HepG2 (cell line): ENCODE results near the gene ANXA2. TPM values are rescaled to one million over a fixed set of nuclear protein-coding genes. Genes with fewer than 3 reads are reported as not detected.

Source experiments
- ATAC-seq: fragments of 200-7000 bp; cut with Tn5 transposase; 3 replicates; pipeline ENCODE4 v1.9.1; 2020; ENCODE audit warnings: mild to moderate bottlenecking, moderate library complexity
- BruUV-seq: library from RNA; stranded (reverse); fragments of 400-500 nt; replicated peaks from 2 replicates; lab custom pipeline; 2021; lab: Mats Ljungman, UMichigan
- CTCF ChIA-PET: fragments of 300-600 bp; formaldehyde crosslinking; extraction: SDS; loops from one replicate; lab custom pipeline; 2021; ENCODE audit warnings: low total read pairs, inconsistent platforms, low intra/inter-chr PET ratio; lab: Yijun Ruan, JAX
- POLR2A ChIA-PET: fragments of 350-600 bp; sonication (Branson Sonifier 250); formaldehyde crosslinking; loops from one replicate; lab custom pipeline; 2020; ENCODE audit warnings: antibody characterized with exemption, inconsistent platforms; lab: Yijun Ruan, JAX
- DNase-seq: peaks from one replicate; pipeline ENCODE4 v3.0.0-alpha.2; 2015; ENCODE audit warnings: low spot score
- FAIRE-seq: peaks from 3 replicates; lab custom pipeline; 2011; peaks lifted over from hg19 to GRCh38; lab: Jason Lieb, UNC
- H2AFZ ChIP-seq: one replicate; pipeline ENCODE4 v1.6.1; 2011; ENCODE audit warnings: low read length, inconsistent platforms
- H3K27ac ChIP-seq: fragments of 300-600 bp; 3 replicates; pipeline ENCODE4 v1.8.0; 2011; ENCODE audit warnings: mixed run types, mild to moderate bottlenecking, mixed read lengths, low read length, inconsistent platforms; ENCODE audit not compliant: insufficient read depth; ENCODE audit errors: extremely low read length
- H3K27me3 ChIP-seq, 2 experiments: fragments of 200-600 bp in 1 of 2; 2 replicates in 1 of 2; 3 replicates in 1 of 2; pipeline versions ENCODE4 v1.6.0 to v1.8.0; 2011; ENCODE audit warnings: low read length in 2 of 2, mild to moderate bottlenecking in 2 of 2, moderate library complexity in 2 of 2, inconsistent platforms in 1 of 2; ENCODE audit not compliant: insufficient read depth in 2 of 2, control insufficient read depth in 1 of 2
- H3K36me3 ChIP-seq, 2 experiments: fragments of 200-600 bp in 1 of 2; replicated peaks in 1 of 2; 2 replicates in 1 of 2; 3 replicates in 1 of 2; pipeline versions ENCODE4 v1.5.1 to v1.8.0; 2011; ENCODE audit warnings: low read length in 2 of 2, inconsistent platforms in 1 of 2; ENCODE audit not compliant: insufficient read depth in 2 of 2, control insufficient read depth in 1 of 2
- H3K4me1 ChIP-seq: 2 replicates; pipeline ENCODE4 v1.5.1; 2012; ENCODE audit warnings: low read length, inconsistent platforms; ENCODE audit not compliant: insufficient read depth
- H3K4me2 ChIP-seq: 2 replicates; pipeline ENCODE4 v1.6.0; 2011; ENCODE audit warnings: low read depth, low read length, inconsistent platforms
- H3K4me3 ChIP-seq, 3 experiments: fragments of 200-600 bp in 1 of 3; sonication (generic), shearing (Covaris generic) in 1 of 3; replicated peaks in 1 of 3; 2 replicates each; pipeline ENCODE4 v1.5.1; 2011 to 2016; ENCODE audit warnings: low read length in 3 of 3, inconsistent platforms in 2 of 3, low read depth in 2 of 3, mild to moderate bottlenecking in 2 of 3, control low read depth in 1 of 3, mixed read lengths in 1 of 3; ENCODE audit not compliant: insufficient read depth in 1 of 3
- H3K79me2 ChIP-seq: one replicate; pipeline ENCODE4 v1.6.1; 2011; ENCODE audit warnings: low read length, inconsistent platforms; ENCODE audit not compliant: insufficient read depth
- H3K9ac ChIP-seq: 2 replicates; pipeline ENCODE4 v1.6.0; 2011; ENCODE audit warnings: mild to moderate bottlenecking, low read depth, low read length, inconsistent platforms; ENCODE audit not compliant: insufficient read depth
- H3K9me3 ChIP-seq: 2 replicates; pipeline ENCODE4 v1.5.1; 2012; ENCODE audit warnings: mild to moderate bottlenecking, low read length
- H4K20me1 ChIP-seq: 2 replicates; pipeline ENCODE4 v1.6.0; 2011; ENCODE audit warnings: inconsistent platforms, mild to moderate bottlenecking, low read length, moderate library complexity; ENCODE audit not compliant: insufficient read depth
- ATF7 ChIP-seq, 2 experiments: fragments of 450-650 bp in 1 of 2; sonication (generic) in 1 of 2; formaldehyde crosslinking in 1 of 2; IDR thresholded peaks; 2 replicates each; pipeline versions ENCODE4 v1.4.0 to v1.6.1; 2016 to 2020; ENCODE audit warnings: antibody characterized with exemption in 1 of 2, mild to moderate bottlenecking in 1 of 2, missing genetic modification reagents in 1 of 2
- EP300 ChIP-seq, 3 experiments: sonication (generic) in 1 of 3; formaldehyde crosslinking in 1 of 3; IDR thresholded peaks; 2 replicates each; pipeline versions ENCODE4 v1.5.1 to v1.6.1; 2011 to 2020; ENCODE audit warnings: low read depth in 2 of 3, low read length in 2 of 3, borderline replicate concordance in 1 of 3, improper control_type of control experiment in 1 of 3, mild to moderate bottlenecking in 1 of 3, missing genetic modification reagents in 1 of 3, moderate library complexity in 1 of 3
- JUNB ChIP-seq: sonication (generic); formaldehyde crosslinking; IDR thresholded peaks from 2 replicates; pipeline ENCODE4 v1.8.0; 2022; ENCODE audit warnings: missing genetic modification reagents, mild to moderate bottlenecking, borderline replicate concordance
- NR0B2 ChIP-seq: sonication (generic); formaldehyde crosslinking; IDR thresholded peaks from 2 replicates; pipeline ENCODE4 v1.4.0; 2020; ENCODE audit warnings: mild to moderate bottlenecking, missing genetic modification reagents
- PAF1 ChIP-seq: IDR thresholded peaks from 2 replicates; pipeline ENCODE4 v1.6.1; 2016; ENCODE audit warnings: missing genetic modification reagents, missing compliant biosample characterization
- RCOR2 ChIP-seq: IDR thresholded peaks from 2 replicates; pipeline ENCODE4 v1.6.1; 2016; ENCODE audit warnings: missing biosample characterization, missing genetic modification reagents
- RNF2 ChIP-seq: fragments of 450-650 bp; conservative IDR thresholded peaks from 2 replicates; pipeline ENCODE4 v1.6.1; 2016; ENCODE audit warnings: low read depth
- ZBTB37 ChIP-seq: sonication (generic); formaldehyde crosslinking; IDR thresholded peaks from 2 replicates; pipeline ENCODE4 v1.4.0; 2020; ENCODE audit warnings: mild to moderate bottlenecking, missing genetic modification reagents
- ZBTB7B ChIP-seq: sonication (generic); formaldehyde crosslinking; IDR thresholded peaks from 2 replicates; pipeline ENCODE4 v1.4.0; 2020; ENCODE audit warnings: missing genetic modification reagents
- ZFP36L1 ChIP-seq: sonication (generic); formaldehyde crosslinking; IDR thresholded peaks from 2 replicates; pipeline ENCODE4 v1.8.0; 2022; ENCODE audit warnings: mild to moderate bottlenecking, missing genetic modification reagents, moderate library complexity
- ZNF180 ChIP-seq: sonication (generic); formaldehyde crosslinking; IDR thresholded peaks from 2 replicates; pipeline ENCODE4 v1.4.0; 2020; ENCODE audit warnings: low read depth, missing genetic modification reagents, borderline replicate concordance
- ZNF282 ChIP-seq: fragments of 450-650 bp; IDR thresholded peaks from 2 replicates; pipeline ENCODE4 v1.6.1; 2018; ENCODE audit not compliant: partially characterized antibody
- ZNF891 ChIP-seq: sonication (generic); formaldehyde crosslinking; IDR thresholded peaks from 2 replicates; pipeline ENCODE4 v1.5.0; 2020; ENCODE audit warnings: mild to moderate bottlenecking, missing genetic modification reagents
- WGBS: methylation state at CpG from one replicate; pipeline ENCODE4 v1.1.6; 2017; ENCODE audit warnings: low lambda C conversion rate; 5-methylcytosine and 5-hydroxymethylcytosine counted together
- in situ Hi-C: cut with HindIII; loops from 2 replicates; pipeline ENCODE4 v1.10.0; 2017; ENCODE audit warnings: low pct_unique_long_range_greater_than_20kb; ENCODE audit not compliant: extremely low pct_ligation_motif_present
- intact Hi-C: fragments of 100-400 bp; cut with micrococcal nuclease; formaldehyde crosslinking; loops from one replicate; pipeline ENCODE4 v1.10.0; 2022; ENCODE audit not compliant: unreplicated experiment
- polyA plus RNA-seq, 8 experiments: library from polyadenylated mRNA; depleted of rRNA in 3 of 8; stranded (reverse) in 7 of 8; unstranded in 1 of 8; fragments of >200 nt; fragmentation: Illumina TruSeq in 4 of 8; extraction: Trizol in 4 of 8; gene quantifications; 2 replicates each; pipeline versions ENCODE4 v1.2.1 to v1.2.3, GENCODE V29; 2011 to 2016; ENCODE audit warnings: low read depth in 4 of 8, missing spikeins in 1 of 8, mixed read lengths in 1 of 8; ENCODE audit not compliant: insufficient read depth in 1 of 8
- total RNA-seq, 5 experiments: library from RNA; depleted of rRNA; stranded (reverse); fragments of >200 nt; fragmentation: Illumina TruSeq; extraction: Trizol; gene quantifications; 2 replicates each; pipeline ENCODE4 v1.2.3, GENCODE V29; 2016; ENCODE audit warnings: low read depth in 1 of 5
- TF ChIP-seq, protein P1 (sequence below): sonication (generic); formaldehyde crosslinking; IDR thresholded peaks from 2 replicates; pipeline ENCODE4 v1.8.1; 2023; ENCODE audit warnings: mild to moderate bottlenecking, inconsistent platforms, moderate library complexity, missing genetic modification reagents, borderline replicate concordance

Gene ANXA2
- total and polyA plus RNA-seq, 2 of the 13 experiments (the other 11 are each of a cell fraction or from before 2014, with no cell fraction given) = 196 to 613 TPM

- H4K20me1 ChIP-seq = no peaks in the 10 kb centered on the region
- DNase-seq (no peak), FAIRE-seq (no peak), ATAC-seq (no peak)
- peaks cover 9 to 43% of the 10 kb centered on the region in 2 experiments; a peak in 4 of 5 replicates for H3K36me3 ChIP-seq
- intact Hi-C loops (no loop called here), in situ Hi-C loops (no loop called here)
- no peak overlapping the region for H2AFZ ChIP-seq
- H3K27ac ChIP-seq = no peak overlapping the region
- H3K4me2 ChIP-seq = no peak overlapping the region
- CTCF ChIA-PET = no interaction called here
- H3K9ac ChIP-seq = no peak overlapping the region
- H3K9me3 ChIP-seq = no peaks in the 10 kb centered on the region
- POLR2A ChIA-PET = interaction anchor here (0.9 kb wide), 1 partner anchor 10 kb away, joined by 3 read pairs; no protein-coding TSS in a partner anchor
- peaks cover 70% of the 10 kb centered on the region for H3K4me1 ChIP-seq
- no TSS peak for BruUV-seq
- H3K27me3 ChIP-seq = no peaks in the 10 kb centered on the region
- peaks cover 52% of the 10 kb centered on the region for H3K79me2 ChIP-seq
- TF ChIP-seq ZFP36L1 = no peak
- no peak for TF ChIP-seq JUNB
- no peak for TF ChIP-seq ZNF891 (CRISPR knock-in tag)
- TF ChIP-seq ZNF180 = no peak
- no peak for TF ChIP-seq RNF2
- TF ChIP-seq ATF7 (IDR thresholded peaks at IDR 0.05) = no peak
- TF ChIP-seq ATF7 (CRISPR knock-in tag; IDR thresholded peaks at IDR 0.05) = no peak
- no peak overlapping the region for H3K4me3 ChIP-seq
- 90% methylated on average over 3 of the region's 3 CpGs for WGBS
These were observed 13.7 kb downstream of the ANXA2 start for GRCh38 chr15:60384053-60384452.

DNA sequence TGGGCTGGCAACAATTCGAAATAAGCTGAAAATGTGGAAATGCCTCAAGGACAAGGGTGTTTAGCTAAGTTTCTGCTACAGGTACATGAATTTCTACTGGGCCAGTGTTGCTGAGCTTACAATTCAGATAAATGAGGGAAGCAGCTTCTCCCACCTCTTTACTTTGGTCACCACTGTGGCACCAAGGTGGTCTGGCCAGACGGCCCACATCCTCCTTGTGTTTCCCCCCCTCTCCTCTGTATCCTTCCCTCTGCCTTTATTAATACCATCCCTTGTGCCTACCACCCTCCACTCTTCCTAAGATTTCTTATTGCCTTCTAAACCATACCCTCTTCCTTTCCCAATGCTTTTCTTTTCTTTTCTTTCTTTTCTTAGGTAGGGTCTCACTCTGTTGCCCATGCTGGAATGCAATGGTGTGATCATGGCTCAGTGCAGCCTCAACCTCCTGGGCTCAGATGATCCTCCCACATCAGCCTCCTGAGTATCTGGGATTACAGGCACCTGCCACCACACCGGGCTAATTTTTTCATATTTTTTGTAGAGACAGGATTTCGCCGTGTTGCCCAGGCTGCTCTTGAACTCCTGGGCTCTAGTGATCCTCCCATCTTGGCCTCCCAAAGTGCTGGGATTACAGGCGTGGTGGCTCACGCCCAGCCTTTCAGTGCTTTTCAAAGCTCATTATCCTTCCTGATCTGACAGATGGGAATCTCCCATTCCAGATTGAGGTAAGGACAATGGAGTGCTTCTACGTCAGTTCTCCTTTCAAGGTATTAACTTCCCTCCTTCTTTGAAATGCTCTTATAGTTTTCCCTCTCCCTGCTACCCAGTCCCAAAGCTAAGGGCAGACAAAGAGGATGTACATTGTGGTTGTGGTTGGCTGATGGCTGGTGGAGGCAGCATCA is 14.8 kb downstream of the ANXA2 start:
- WGBS = over 99% methylated on average over 8 of the region's 8 CpGs
- H3K27me3 ChIP-seq = no peaks in the 10 kb centered on the region
- no peak overlapping the region for H3K9ac ChIP-seq
- in situ Hi-C loops = no loop called here
- H3K4me2 ChIP-seq = no peak overlapping the region
- H3K27ac ChIP-seq = no peak overlapping the region
- H3K9me3 ChIP-seq = no peaks in the 10 kb centered on the region
- POLR2A ChIA-PET = interaction anchor here (0.9 kb wide), 1 partner anchor 9 kb away, joined by 3 read pairs; no protein-coding TSS in a partner anchor
- intact Hi-C loops = no loop called here
- ATAC-seq (no peak), DNase-seq (no peak), FAIRE-seq (no peak)
- no peak overlapping the region for H2AFZ ChIP-seq
- H3K36me3 ChIP-seq = peaks cover 9 to 43% of the 10 kb centered on the region in 2 experiments; a peak in 4 of 5 replicates
- peaks cover 74% of the 10 kb centered on the region for H3K4me1 ChIP-seq
- CTCF ChIA-PET = no interaction called here
- peaks cover 47% of the 10 kb centered on the region for H3K79me2 ChIP-seq
- BruUV-seq = no TSS peak
- H4K20me1 ChIP-seq = no peaks in the 10 kb centered on the region
- H3K4me3 ChIP-seq = no peak overlapping the region
- TF ChIP-seq EP300 (IDR thresholded peaks at IDR 0.05; ENCODE audit: low read depth in 2 of 2, low read length in 2 of 2) = no peak
- no peak for TF ChIP-seq EP300 (CRISPR knock-in tag; IDR thresholded peaks at IDR 0.05; ENCODE audit: borderline replicate concordance)
- TF ChIP-seq ZNF282 = no peak
- no peak for TF ChIP-seq PAF1 (CRISPR knock-in tag)
- TF ChIP-seq, protein P1, sequence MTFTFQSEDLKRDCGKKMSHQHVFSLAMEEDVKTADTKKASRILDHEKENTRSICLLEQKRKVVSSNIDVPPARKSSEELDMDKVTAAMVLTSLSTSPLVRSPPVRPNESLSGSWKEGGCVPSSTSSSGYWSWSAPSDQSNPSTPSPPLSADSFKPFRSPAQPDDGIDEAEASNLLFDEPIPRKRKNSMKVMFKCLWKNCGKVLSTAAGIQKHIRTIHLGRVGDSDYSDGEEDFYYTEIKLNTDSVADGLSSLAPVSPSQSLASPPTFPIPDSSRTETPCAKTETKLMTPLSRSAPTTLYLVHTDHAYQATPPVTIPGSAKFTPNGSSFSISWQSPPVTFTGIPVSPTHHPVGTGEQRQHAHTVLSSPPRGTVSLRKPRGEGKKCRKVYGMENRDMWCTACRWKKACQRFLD (CRISPR knock-in tag) = no peak
- no peak for TF ChIP-seq ZBTB37
- TF ChIP-seq ZBTB7B (CRISPR knock-in tag) = no peak
- no peak for TF ChIP-seq NR0B2 (CRISPR knock-in tag)
- no peak for TF ChIP-seq RCOR2
